HCT116 (cell line): Measurements from ENCODE around the gene OPN1SW. TPM values are rescaled to one million over a fixed set of nuclear protein-coding genes. Genes with fewer than 3 reads are reported as not detected.

Source experiments
- ATAC-seq: fragments of 200-7000 bp; cut with Tn5 transposase; 2 replicates; pipeline ENCODE4 v1.9.1; 2020; ENCODE audit warnings: mild to moderate bottlenecking, moderate library complexity
- BruUV-seq: library from RNA; stranded (reverse); fragments of 400-500 nt; replicated peaks from 2 replicates; lab custom pipeline; 2021; lab: Mats Ljungman, UMichigan
- CTCF ChIA-PET: fragments of 300-600 bp; sonication (Branson Sonifier 250); formaldehyde crosslinking; loops from one replicate; lab custom pipeline; 2021; ENCODE audit warnings: antibody characterized with exemption; lab: Charles Lee
- POLR2A ChIA-PET: fragments of 300-600, 350-600 bp; sonication (Branson Sonifier 250); formaldehyde crosslinking; loops from one replicate; lab custom pipeline; 2021; ENCODE audit warnings: antibody characterized with exemption; lab: Charles Lee
- RAD21 ChIA-PET, 2 experiments: fragments of 300-600 bp; sonication (Branson Sonifier 250); formaldehyde crosslinking; loops; one replicate each; lab custom pipeline; 2023; ENCODE audit warnings: low total read pairs in 2 of 2; ENCODE audit not compliant: uncharacterized antibody in 2 of 2, unreplicated experiment in 2 of 2, low non-redundant PET in 1 of 2; lab: Charles Lee
- DNase-seq: peaks from one replicate; pipeline ENCODE4 v3.0.0-alpha.2; 2010; ENCODE audit warnings: low read depth, low spot score
- H2AFZ ChIP-seq: fragments of 200-600 bp; shearing (Covaris generic), sonication (generic); 2 replicates; pipeline ENCODE4 v1.6.1; 2017; ENCODE audit warnings: low read depth, mixed run types, mixed read lengths, antibody characterized with exemption, low read length; ENCODE audit not compliant: poor library complexity, severe bottlenecking
- H3K27ac ChIP-seq: 2 replicates; pipeline ENCODE4 v1.5.1; 2012; ENCODE audit warnings: low read depth, low read length
- H3K27me3 ChIP-seq: fragments of 200-600 bp; sonication (generic); 2 replicates; pipeline ENCODE4 v1.6.1; 2016; ENCODE audit warnings: mixed run types, low read length, mixed read lengths; ENCODE audit not compliant: insufficient read depth
- H3K36me3 ChIP-seq, 2 experiments: fragments of 200-500 bp in 1 of 2; fragments of 200-600 bp in 1 of 2; sonication (Bioruptor generic) in 1 of 2; sonication (generic) in 1 of 2; 2 replicates each; pipeline versions ENCODE4 v1.5.1 to v1.6.1; 2014 to 2016; ENCODE audit warnings: low read length in 2 of 2, inconsistent platforms in 1 of 2, mixed read lengths in 1 of 2, mixed run types in 1 of 2; ENCODE audit not compliant: insufficient read depth in 2 of 2, control insufficient read depth in 1 of 2
- H3K4me1 ChIP-seq, 2 experiments: fragments of 200-600 bp in 1 of 2; sonication (generic) in 1 of 2; 2 replicates each; pipeline versions ENCODE4 v1.5.1 to v1.6.1; 2012 to 2017; ENCODE audit warnings: low read length in 2 of 2, inconsistent platforms in 1 of 2, mild to moderate bottlenecking in 1 of 2, mixed read lengths in 1 of 2, mixed run types in 1 of 2, moderate library complexity in 1 of 2; ENCODE audit not compliant: insufficient read depth in 2 of 2, control insufficient read depth in 1 of 2
- H3K4me2 ChIP-seq: fragments of 200-600 bp; sonication (generic); 2 replicates; pipeline ENCODE4 v1.6.1; 2017; ENCODE audit warnings: mixed run types, low read length, mixed read lengths
- H3K4me3 ChIP-seq, 2 experiments: fragments of 200-600 bp in 1 of 2; sonication (generic) in 1 of 2; replicated peaks in 1 of 2; 2 replicates each; pipeline ENCODE4 v1.5.1; 2011 to 2016; ENCODE audit warnings: low read length in 2 of 2, control low read depth in 1 of 2, low read depth in 1 of 2, mild to moderate bottlenecking in 1 of 2, mixed read lengths in 1 of 2, mixed run types in 1 of 2
- H3K79me2 ChIP-seq: fragments of 200-600 bp; sonication (generic); 2 replicates; pipeline ENCODE4 v1.6.1; 2017; ENCODE audit warnings: mild to moderate bottlenecking, mixed run types, low read length, moderate library complexity, mixed read lengths; ENCODE audit not compliant: insufficient read depth
- H3K9ac ChIP-seq: fragments of 200-600 bp; sonication (generic); 2 replicates; pipeline ENCODE4 v1.6.1; 2016; ENCODE audit warnings: low read length, mixed read lengths
- H3K9me2 ChIP-seq: fragments of 200-600 bp; sonication (generic), shearing (Covaris generic); 2 replicates; pipeline ENCODE4 v1.6.1; 2017; ENCODE audit warnings: mixed run types, mild to moderate bottlenecking, moderate library complexity; ENCODE audit not compliant: insufficient read depth
- H3K9me3 ChIP-seq, 2 experiments: fragments of 200-500 bp in 1 of 2; fragments of 200-600 bp in 1 of 2; sonication (Bioruptor generic) in 1 of 2; sonication (generic) in 1 of 2; 2 replicates each; pipeline ENCODE4 v1.6.1; 2014 to 2017; ENCODE audit warnings: low read length in 2 of 2, mixed read lengths in 2 of 2, inconsistent platforms in 1 of 2, low read depth in 1 of 2, mild to moderate bottlenecking in 1 of 2, mixed run types in 1 of 2, moderate library complexity in 1 of 2; ENCODE audit not compliant: control insufficient read depth in 1 of 2, insufficient read depth in 1 of 2
- H4K20me1 ChIP-seq: fragments of 200-600 bp; sonication (generic), shearing (Covaris generic); 2 replicates; pipeline ENCODE4 v1.6.1; 2017; ENCODE audit warnings: mixed run types, mild to moderate bottlenecking, moderate library complexity; ENCODE audit not compliant: insufficient read depth
- CBX3 ChIP-seq: IDR thresholded peaks from 2 replicates; pipeline ENCODE4 v1.6.1; 2012; ENCODE audit warnings: low read depth
- EGR1 ChIP-seq: IDR thresholded peaks from 2 replicates; pipeline ENCODE4 v1.6.1; 2012; ENCODE audit warnings: low read depth
- EZH2 ChIP-seq: fragments of 200-600 bp; sonication (generic); IDR thresholded peaks from 2 replicates; pipeline ENCODE4 v1.6.1; 2017; ENCODE audit warnings: antibody characterized with exemption, mixed run types
- JUND ChIP-seq: IDR thresholded peaks from 2 replicates; pipeline ENCODE4 v1.6.1; 2012
- MAX ChIP-seq: IDR thresholded peaks from 2 replicates; pipeline ENCODE4 v1.6.1; 2012
- SIN3A ChIP-seq: IDR thresholded peaks from 2 replicates; pipeline ENCODE4 v1.6.1; 2012; ENCODE audit warnings: low read depth
- ZBTB33 ChIP-seq: IDR thresholded peaks from 2 replicates; pipeline ENCODE4 v1.6.1; 2011; ENCODE audit warnings: mild to moderate bottlenecking, low read length, moderate library complexity; ENCODE audit not compliant: insufficient replicate concordance; ENCODE audit errors: extremely low read depth
- intact Hi-C: fragments of 100-400 bp; cut with micrococcal nuclease; formaldehyde crosslinking; loops from 2 replicates; pipeline ENCODE4 v1.10.0; 2022
- total RNA-seq: library from RNA; stranded (reverse); gene quantifications from one replicate; pipeline ENCODE4 v1.2.1, GENCODE V29; 2021; ENCODE audit not compliant: unreplicated experiment

Gene OPN1SW
- total RNA-seq, 1 experiment from 2014 or later, result not detected

- RAD21 ChIA-PET, result no interaction called here
- POLR2A ChIA-PET, result no interaction called here
- intact Hi-C loops, result no loop called here
- H3K27ac ChIP-seq, result no peak overlapping the region
- no peaks in the 10 kb centered on the region for H3K9me2 ChIP-seq
- no peaks in the 10 kb centered on the region for H3K27me3 ChIP-seq
- H3K36me3 ChIP-seq, result no peaks in the 10 kb centered on the region
- ATAC-seq (no peak), DNase-seq (no peak)
- H4K20me1 ChIP-seq, result no peaks in the 10 kb centered on the region
- no peak overlapping the region for H3K9ac ChIP-seq
- no peaks in the 10 kb centered on the region for H3K79me2 ChIP-seq
- TF ChIP-seq SIN3A, result no peak
- no peak for TF ChIP-seq ZBTB33
- TF ChIP-seq CBX3, result no peak
- TF ChIP-seq JUND, result no peak
- no peak overlapping the region for H3K4me3 ChIP-seq
- H3K4me2 ChIP-seq, result no peak overlapping the region
- H3K9me3 ChIP-seq, result no peaks in the 10 kb centered on the region
- H3K4me1 ChIP-seq, result peaks cover 0 to 6% of the 10 kb centered on the region in 2 experiments; a peak in 1 of 4 replicates
- H2AFZ ChIP-seq, result no peak overlapping the region
- CTCF ChIA-PET, result no interaction called here
- no TSS peak for BruUV-seq
Measured at GRCh38 chr7:128727239-128727638, 48.4 kb downstream of the OPN1SW start.

GRCh38 chr7:128726737-128727072 is 48.9 kb downstream of the OPN1SW start:
- RAD21 ChIA-PET, result no interaction called here
- BruUV-seq, result no TSS peak
- no peak for TF ChIP-seq EZH2
- no peak for TF ChIP-seq EGR1
- no peak for TF ChIP-seq CBX3
- TF ChIP-seq MAX, result no peak
- Histone ChIP-seq H3K27me3 (no peaks in the 10 kb centered on the region), H3K4me1 (peaks cover 0 to 6% of the 10 kb centered on the region in 2 experiments; a peak in 1 of 4 replicates), H3K4me2 (no peak overlapping the region), H3K79me2 (no peaks in the 10 kb centered on the region), H3K9me3 (no peaks in the 10 kb centered on the region), H3K9ac (no peak overlapping the region), H3K36me3 (no peaks in the 10 kb centered on the region), H3K9me2 (no peaks in the 10 kb centered on the region), H4K20me1 (no peaks in the 10 kb centered on the region), H2AFZ (no peak overlapping the region), H3K4me3 (no peak overlapping the region), H3K27ac (no peak overlapping the region)
- intact Hi-C loops, result no loop called here
- POLR2A ChIA-PET, result no interaction called here
- DNase-seq, result no peak
- no peak for ATAC-seq
- CTCF ChIA-PET, result no interaction called here
